HepG2 (cell line): Measurements from ENCODE around the gene MED22. TPM values are rescaled to one million over a fixed set of nuclear protein-coding genes. Genes with fewer than 3 reads are reported as not detected.

Experiments used
- ATF7 ChIP-seq, 2 experiments: fragments of 450-650 bp in 1 of 2; sonication (generic) in 1 of 2; formaldehyde crosslinking in 1 of 2; IDR thresholded peaks; 2 replicates each; pipeline versions ENCODE4 v1.4.0 to v1.6.1; 2016 to 2020; ENCODE audit warnings: antibody characterized with exemption in 1 of 2, mild to moderate bottlenecking in 1 of 2, missing genetic modification reagents in 1 of 2
- DBP ChIP-seq: sonication (generic); formaldehyde crosslinking; IDR thresholded peaks from 2 replicates; pipeline ENCODE4 v1.4.0; 2020; ENCODE audit warnings: missing genetic modification reagents; ENCODE audit errors: not compliant biosample characterization
- ELF3 ChIP-seq: IDR thresholded peaks from 2 replicates; pipeline ENCODE4 v1.6.1; 2016; ENCODE audit warnings: missing genetic modification reagents, missing compliant biosample characterization
- HOXA9 ChIP-seq: sonication (generic); formaldehyde crosslinking; IDR thresholded peaks from 2 replicates; pipeline ENCODE4 v1.8.1; 2022; ENCODE audit warnings: missing genetic modification reagents, mild to moderate bottlenecking, moderate library complexity, borderline replicate concordance
- KDM4B ChIP-seq: sonication (generic); formaldehyde crosslinking; IDR thresholded peaks from 2 replicates; pipeline ENCODE4 v1.4.0; 2020; ENCODE audit warnings: missing genetic modification reagents
- REPIN1 ChIP-seq: sonication (generic); formaldehyde crosslinking; IDR thresholded peaks from 2 replicates; pipeline ENCODE4 v1.8.0; 2022; ENCODE audit warnings: missing genetic modification reagents, low read depth, mild to moderate bottlenecking, borderline replicate concordance
- RNF2 ChIP-seq: fragments of 450-650 bp; conservative IDR thresholded peaks from 2 replicates; pipeline ENCODE4 v1.6.1; 2016; ENCODE audit warnings: low read depth
- SIN3A ChIP-seq: IDR thresholded peaks from 2 replicates; pipeline ENCODE4 v1.6.1; 2011; ENCODE audit warnings: low read depth, mild to moderate bottlenecking, control low read depth, low read length, borderline replicate concordance
- SMAD9 ChIP-seq: sonication (generic); formaldehyde crosslinking; IDR thresholded peaks from 2 replicates; pipeline ENCODE4 v1.5.1; 2020; ENCODE audit warnings: mild to moderate bottlenecking, missing genetic modification reagents
- ZBTB33 ChIP-seq: sonication (generic); formaldehyde crosslinking; IDR thresholded peaks from 2 replicates; pipeline ENCODE4 v1.4.0; 2020; ENCODE audit warnings: missing genetic modification reagents
- ZEB1 ChIP-seq: IDR thresholded peaks from 2 replicates; pipeline ENCODE4 v1.6.1; 2012; ENCODE audit warnings: mild to moderate bottlenecking, low read depth, inconsistent platforms; ENCODE audit not compliant: insufficient replicate concordance
- ZFAT ChIP-seq: sonication (generic); formaldehyde crosslinking; conservative IDR thresholded peaks from 2 replicates; pipeline ENCODE4 v1.8.1; 2023; ENCODE audit warnings: missing genetic modification reagents, inconsistent platforms
- ZFY ChIP-seq: sonication (generic); formaldehyde crosslinking; IDR thresholded peaks from 2 replicates; pipeline ENCODE4 v1.4.0; 2020; ENCODE audit warnings: missing genetic modification reagents
- ZNF235 ChIP-seq: sonication (generic); formaldehyde crosslinking; IDR thresholded peaks from 2 replicates; pipeline ENCODE4 v1.8.1; 2023; ENCODE audit warnings: mild to moderate bottlenecking, missing genetic modification reagents, borderline replicate concordance
- ZNF331 ChIP-seq: sonication (generic); formaldehyde crosslinking; IDR thresholded peaks from 2 replicates; pipeline ENCODE4 v1.4.0; 2020; ENCODE audit warnings: missing genetic modification reagents
- ZNF775 ChIP-seq: sonication (generic); formaldehyde crosslinking; IDR thresholded peaks from 2 replicates; pipeline ENCODE4 v1.4.0; 2020; ENCODE audit warnings: missing genetic modification reagents, mild to moderate bottlenecking, moderate library complexity, borderline replicate concordance
- ZNF776 ChIP-seq: sonication (generic); formaldehyde crosslinking; IDR thresholded peaks from 2 replicates; pipeline ENCODE4 v1.4.0; 2020; ENCODE audit warnings: mild to moderate bottlenecking, missing genetic modification reagents
- ZNF780A ChIP-seq: sonication (generic); formaldehyde crosslinking; IDR thresholded peaks from 2 replicates; pipeline ENCODE4 v1.8.0; 2022; ENCODE audit warnings: mild to moderate bottlenecking, missing genetic modification reagents, moderate library complexity
- ZSCAN30 ChIP-seq: sonication (generic); formaldehyde crosslinking; IDR thresholded peaks from 2 replicates; pipeline ENCODE4 v1.5.0; 2020; ENCODE audit warnings: mild to moderate bottlenecking, missing genetic modification reagents
- polyA plus RNA-seq, 8 experiments: library from polyadenylated mRNA; depleted of rRNA in 3 of 8; stranded (reverse) in 7 of 8; unstranded in 1 of 8; fragments of >200 nt; fragmentation: Illumina TruSeq in 4 of 8; extraction: Trizol in 4 of 8; gene quantifications; 2 replicates each; pipeline versions ENCODE4 v1.2.1 to v1.2.3, GENCODE V29; 2011 to 2016; ENCODE audit warnings: low read depth in 4 of 8, missing spikeins in 1 of 8, mixed read lengths in 1 of 8; ENCODE audit not compliant: insufficient read depth in 1 of 8
- total RNA-seq, 5 experiments: library from RNA; depleted of rRNA; stranded (reverse); fragments of >200 nt; fragmentation: Illumina TruSeq; extraction: Trizol; gene quantifications; 2 replicates each; pipeline ENCODE4 v1.2.3, GENCODE V29; 2016; ENCODE audit warnings: low read depth in 1 of 5
- TF ChIP-seq, protein P1 (sequence below): sonication (generic); formaldehyde crosslinking; IDR thresholded peaks from 2 replicates; pipeline ENCODE4 v1.5.0; 2020; ENCODE audit warnings: mild to moderate bottlenecking, missing genetic modification reagents, moderate library complexity
- TF ChIP-seq, protein P2 (sequence below), 2 experiments: sonication (generic) in 1 of 2; formaldehyde crosslinking in 1 of 2; IDR thresholded peaks; 2 replicates each; pipeline versions ENCODE4 v1.4.0 to v1.6.1; 2018 to 2020; ENCODE audit warnings: missing genetic modification reagents in 2 of 2, borderline replicate concordance in 1 of 2, low read depth in 1 of 2, mild to moderate bottlenecking in 1 of 2, missing biosample characterization in 1 of 2
- TF ChIP-seq, protein P3 (sequence below): sonication (generic); formaldehyde crosslinking; conservative IDR thresholded peaks from 2 replicates; pipeline ENCODE4 v1.8.0; 2022; ENCODE audit warnings: low read depth, missing genetic modification reagents

Gene MED22
- total and polyA plus RNA-seq, 2 of the 13 experiments (the other 11 are each of a cell fraction or from before 2014, with no cell fraction given), result 15.8 to 22.1 TPM

DNA sequence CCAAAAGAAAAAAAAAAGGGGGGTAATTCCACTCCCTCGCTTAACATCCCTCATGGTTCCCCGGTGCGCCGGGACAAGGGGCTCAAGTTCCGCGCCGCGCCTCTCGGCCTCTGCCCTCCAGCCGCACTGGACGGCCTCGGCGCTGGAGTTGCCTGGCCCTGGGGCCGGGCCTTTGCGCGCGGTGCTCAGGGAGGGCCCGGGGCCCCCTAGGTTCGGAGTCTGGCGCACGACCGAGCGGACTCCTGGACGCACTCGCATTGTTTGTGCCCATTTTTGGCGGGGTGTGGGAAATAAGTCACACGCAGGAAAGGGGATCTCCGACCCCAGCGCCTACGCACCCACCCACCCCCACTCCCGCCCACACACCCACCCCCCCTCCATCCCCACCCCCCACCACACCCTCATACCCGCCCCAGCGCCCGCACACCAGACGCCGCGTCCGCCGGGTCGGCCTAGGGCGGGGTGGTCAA is 381 bp downstream of the MED22 start (continued):
- TF ChIP-seq ATF7 (IDR thresholded peaks at IDR 0.05) (no peak), ATF7 (CRISPR knock-in tag; IDR thresholded peaks at IDR 0.05) (no peak), ZFY (CRISPR knock-in tag) (peak; percentile 42; the same call in 1 of the 2 replicates), ELF3 (CRISPR knock-in tag) (no peak), ZNF780A (CRISPR knock-in tag) (no peak; the same call in 1 of the 2 replicates), ZEB1 (no peak), KDM4B (CRISPR knock-in tag) (no peak), ZNF331 (CRISPR knock-in tag) (no peak), ZBTB33 (CRISPR knock-in tag) (no peak), HOXA9 (CRISPR knock-in tag) (no peak), ZSCAN30 (CRISPR knock-in tag) (no peak), SIN3A (no peak), ZNF775 (no peak), REPIN1 (CRISPR knock-in tag) (no peak), ZNF235 (CRISPR knock-in tag) (no peak; the same call in 1 of the 2 replicates), ZNF776 (CRISPR knock-in tag) (no peak), SMAD9 (CRISPR knock-in tag) (no peak), DBP (CRISPR knock-in tag) (no peak), ZFAT (no peak), RNF2 (no peak)
- TF ChIP-seq, protein P1, sequence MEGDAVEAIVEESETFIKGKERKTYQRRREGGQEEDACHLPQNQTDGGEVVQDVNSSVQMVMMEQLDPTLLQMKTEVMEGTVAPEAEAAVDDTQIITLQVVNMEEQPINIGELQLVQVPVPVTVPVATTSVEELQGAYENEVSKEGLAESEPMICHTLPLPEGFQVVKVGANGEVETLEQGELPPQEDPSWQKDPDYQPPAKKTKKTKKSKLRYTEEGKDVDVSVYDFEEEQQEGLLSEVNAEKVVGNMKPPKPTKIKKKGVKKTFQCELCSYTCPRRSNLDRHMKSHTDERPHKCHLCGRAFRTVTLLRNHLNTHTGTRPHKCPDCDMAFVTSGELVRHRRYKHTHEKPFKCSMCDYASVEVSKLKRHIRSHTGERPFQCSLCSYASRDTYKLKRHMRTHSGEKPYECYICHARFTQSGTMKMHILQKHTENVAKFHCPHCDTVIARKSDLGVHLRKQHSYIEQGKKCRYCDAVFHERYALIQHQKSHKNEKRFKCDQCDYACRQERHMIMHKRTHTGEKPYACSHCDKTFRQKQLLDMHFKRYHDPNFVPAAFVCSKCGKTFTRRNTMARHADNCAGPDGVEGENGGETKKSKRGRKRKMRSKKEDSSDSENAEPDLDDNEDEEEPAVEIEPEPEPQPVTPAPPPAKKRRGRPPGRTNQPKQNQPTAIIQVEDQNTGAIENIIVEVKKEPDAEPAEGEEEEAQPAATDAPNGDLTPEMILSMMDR, result 0 out of 2 replicates have a peak, but pooled peaks have one; percentile 1
- TF ChIP-seq, protein P2, sequence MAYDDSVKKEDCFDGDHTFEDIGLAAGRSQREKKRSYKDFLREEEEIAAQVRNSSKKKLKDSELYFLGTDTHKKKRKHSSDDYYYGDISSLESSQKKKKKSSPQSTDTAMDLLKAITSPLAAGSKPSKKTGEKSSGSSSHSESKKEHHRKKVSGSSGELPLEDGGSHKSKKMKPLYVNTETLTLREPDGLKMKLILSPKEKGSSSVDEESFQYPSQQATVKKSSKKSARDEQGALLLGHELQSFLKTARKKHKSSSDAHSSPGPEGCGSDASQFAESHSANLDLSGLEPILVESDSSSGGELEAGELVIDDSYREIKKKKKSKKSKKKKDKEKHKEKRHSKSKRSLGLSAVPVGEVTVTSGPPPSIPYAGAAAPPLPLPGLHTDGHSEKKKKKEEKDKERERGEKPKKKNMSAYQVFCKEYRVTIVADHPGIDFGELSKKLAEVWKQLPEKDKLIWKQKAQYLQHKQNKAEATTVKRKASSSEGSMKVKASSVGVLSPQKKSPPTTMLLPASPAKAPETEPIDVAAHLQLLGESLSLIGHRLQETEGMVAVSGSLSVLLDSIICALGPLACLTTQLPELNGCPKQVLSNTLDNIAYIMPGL (CRISPR knock-in tag; IDR thresholded peaks at IDR 0.05; ENCODE audit: borderline replicate concordance in 1 of 2, low read depth in 1 of 2), result 0 out of 4 replicates have a peak, but pooled peaks of 1 of the 2 experiments have one; percentile 8
- TF ChIP-seq, protein P3, sequence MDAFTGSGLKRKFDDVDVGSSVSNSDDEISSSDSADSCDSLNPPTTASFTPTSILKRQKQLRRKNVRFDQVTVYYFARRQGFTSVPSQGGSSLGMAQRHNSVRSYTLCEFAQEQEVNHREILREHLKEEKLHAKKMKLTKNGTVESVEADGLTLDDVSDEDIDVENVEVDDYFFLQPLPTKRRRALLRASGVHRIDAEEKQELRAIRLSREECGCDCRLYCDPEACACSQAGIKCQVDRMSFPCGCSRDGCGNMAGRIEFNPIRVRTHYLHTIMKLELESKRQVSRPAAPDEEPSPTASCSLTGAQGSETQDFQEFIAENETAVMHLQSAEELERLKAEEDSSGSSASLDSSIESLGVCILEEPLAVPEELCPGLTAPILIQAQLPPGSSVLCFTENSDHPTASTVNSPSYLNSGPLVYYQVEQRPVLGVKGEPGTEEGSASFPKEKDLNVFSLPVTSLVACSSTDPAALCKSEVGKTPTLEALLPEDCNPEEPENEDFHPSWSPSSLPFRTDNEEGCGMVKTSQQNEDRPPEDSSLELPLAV (CRISPR knock-in tag), result no peak
